IMR-90 (cell line): ENCODE results near the gene MYCBP2. TPM values are rescaled to one million over a fixed set of nuclear protein-coding genes. Genes with fewer than 3 reads are reported as not detected.

Experiments
- ATAC-seq: fragments of 200-7000 bp; cut with Tn5 transposase; 2 replicates; pipeline ENCODE4 v1.9.1; 2020; ENCODE audit warnings: low read depth, mild to moderate bottlenecking, moderate library complexity
- BruUV-seq: library from RNA; stranded (reverse); fragments of 400-500 nt; replicated peaks from 2 replicates; lab custom pipeline; 2021; lab: Mats Ljungman, UMichigan
- CTCF ChIA-PET: fragments of 300-600 bp; formaldehyde crosslinking; extraction: SDS; loops from one replicate; lab custom pipeline; 2021; ENCODE audit warnings: antibody characterized with exemption; lab: Yijun Ruan, JAX
- POLR2A ChIA-PET: fragments of 300-600 bp; sonication (Branson Sonifier 250); formaldehyde crosslinking; loops from one replicate; lab custom pipeline; 2022; ENCODE audit warnings: antibody characterized with exemption; ENCODE audit not compliant: unreplicated experiment; lab: Charles Lee
- DNase-seq: peaks from one replicate; pipeline ENCODE4 v3.0.0; 2013
- H2AFZ ChIP-seq: replicated peaks from 2 replicates; pipeline ENCODE3; 2013; ENCODE audit warnings: low read length, mild to moderate bottlenecking; ENCODE audit not compliant: poor library complexity
- H2AK5ac ChIP-seq: 2 replicates; pipeline ENCODE4 v1.6.1; 2013; ENCODE audit warnings: low read depth, low read length, inconsistent platforms
- H2AK9ac ChIP-seq: replicated peaks from 2 replicates; pipeline ENCODE3; 2013; ENCODE audit warnings: mild to moderate bottlenecking, low read depth, low read length, moderate library complexity; ENCODE audit not compliant: poor library complexity
- H2BK120ac ChIP-seq: 2 replicates; pipeline ENCODE4 v1.6.1; 2013; ENCODE audit warnings: low read depth, low read length, inconsistent platforms
- H2BK15ac ChIP-seq: 3 replicates; pipeline ENCODE4 v1.6.1; 2013; ENCODE audit warnings: low read depth, low read length, inconsistent platforms
- H2BK20ac ChIP-seq: 2 replicates; pipeline ENCODE4 v1.6.1; 2013; ENCODE audit warnings: low read depth, mild to moderate bottlenecking, inconsistent platforms, low read length, moderate library complexity
- H2BK5ac ChIP-seq: 2 replicates; pipeline ENCODE4 v1.6.1; 2013; ENCODE audit warnings: mild to moderate bottlenecking, low read depth, low read length, inconsistent platforms; ENCODE audit not compliant: poor library complexity, severe bottlenecking
- H3K14ac ChIP-seq: replicated peaks from 2 replicates; pipeline ENCODE4 v1.6.1; 2013; ENCODE audit warnings: low read depth, low read length, inconsistent platforms
- H3K18ac ChIP-seq: 2 replicates; pipeline ENCODE4 v1.6.1; 2013; ENCODE audit warnings: low read depth, low read length, control low read depth
- H3K23ac ChIP-seq: 2 replicates; pipeline ENCODE4 v1.6.1; 2013; ENCODE audit warnings: low read depth, low read length, inconsistent platforms
- H3K27ac ChIP-seq: 2 replicates; pipeline ENCODE4 v1.5.1; 2013; ENCODE audit warnings: mild to moderate bottlenecking, control low read depth, low read length; ENCODE audit not compliant: insufficient read depth
- H3K27me3 ChIP-seq: 2 replicates; pipeline ENCODE4 v1.6.1; 2013; ENCODE audit warnings: low read length; ENCODE audit not compliant: control insufficient read depth, insufficient read depth
- H3K36me3 ChIP-seq: 2 replicates; pipeline ENCODE4 v1.6.1; 2013; ENCODE audit warnings: low read length, mixed read lengths; ENCODE audit not compliant: control insufficient read depth, insufficient read depth
- H3K4ac ChIP-seq: 2 replicates; pipeline ENCODE4 v1.6.1; 2013; ENCODE audit warnings: low read depth, low read length, inconsistent platforms
- H3K4me1 ChIP-seq: 2 replicates; pipeline ENCODE4 v1.6.1; 2013; ENCODE audit warnings: low read length, mixed read lengths; ENCODE audit not compliant: control insufficient read depth, insufficient read depth
- H3K4me2 ChIP-seq: 2 replicates; pipeline ENCODE4 v1.6.1; 2013; ENCODE audit warnings: low read depth, mild to moderate bottlenecking, control low read depth, low read length, moderate library complexity
- H3K4me3 ChIP-seq: 2 replicates; pipeline ENCODE4 v1.5.1; 2013; ENCODE audit warnings: low read depth, mild to moderate bottlenecking, control low read depth, low read length, moderate library complexity; ENCODE audit not compliant: insufficient read depth
- H3K56ac ChIP-seq: 2 replicates; pipeline ENCODE4 v1.6.1; 2013; ENCODE audit warnings: low read length, inconsistent platforms; ENCODE audit not compliant: insufficient read depth; ENCODE audit errors: extremely low read depth
- H3K79me1 ChIP-seq, 2 experiments: 2 replicates each; pipeline ENCODE4 v1.6.1; 2013; ENCODE audit warnings: low read length in 2 of 2, inconsistent platforms in 1 of 2, low read depth in 1 of 2
- H3K9ac ChIP-seq: 2 replicates; pipeline ENCODE4 v1.6.1; 2013; ENCODE audit warnings: low read depth, low read length, control low read depth
- H3K9me1 ChIP-seq: 2 replicates; pipeline ENCODE4 v1.6.1; 2013; ENCODE audit warnings: low read length, inconsistent platforms; ENCODE audit not compliant: insufficient read depth
- H3K9me3 ChIP-seq: 2 replicates; pipeline ENCODE4 v1.6.1; 2013; ENCODE audit warnings: low read length; ENCODE audit not compliant: control insufficient read depth, insufficient read depth
- H4K20me1 ChIP-seq: 2 replicates; pipeline ENCODE4 v1.6.1; 2013; ENCODE audit warnings: low read length, inconsistent platforms; ENCODE audit not compliant: insufficient read depth
- H4K5ac ChIP-seq: 2 replicates; pipeline ENCODE4 v1.6.1; 2013; ENCODE audit warnings: mild to moderate bottlenecking, low read depth, low read length, control low read depth
- H4K8ac ChIP-seq, 2 experiments: 2 replicates each; pipeline ENCODE4 v1.6.1; 2013; ENCODE audit warnings: low read depth in 2 of 2, low read length in 2 of 2, control low read depth in 1 of 2, inconsistent platforms in 1 of 2
- H4K91ac ChIP-seq: 2 replicates; pipeline ENCODE4 v1.6.1; 2013; ENCODE audit warnings: low read depth, low read length, inconsistent platforms; ENCODE audit not compliant: insufficient read depth
- BHLHE40 ChIP-seq: fragments of 150-350 bp; IDR thresholded peaks from 2 replicates; pipeline ENCODE4 v1.6.1; 2016; ENCODE audit warnings: mild to moderate bottlenecking, low read depth, low read length
- CEBPB ChIP-seq: IDR thresholded peaks from 2 replicates; pipeline ENCODE4 v1.6.1; 2012; ENCODE audit warnings: low read depth, low read length, improper control_type of control experiment
- CHD1 ChIP-seq: IDR thresholded peaks from 2 replicates; pipeline ENCODE4 v1.6.1; 2012; ENCODE audit warnings: low read depth, low read length, improper control_type of control experiment
- CTCF ChIP-seq: conservative IDR thresholded peaks from 2 replicates; pipeline ENCODE4 v1.5.1; 2012; ENCODE audit warnings: mild to moderate bottlenecking, low read depth, low read length, improper control_type of control experiment
- FOS ChIP-seq: fragments of 150-350 bp; IDR thresholded peaks from 2 replicates; pipeline ENCODE4 v1.6.1; 2016; ENCODE audit warnings: low read depth, low read length
- MAFK ChIP-seq: IDR thresholded peaks from 2 replicates; pipeline ENCODE4 v1.6.1; 2012; ENCODE audit warnings: low read depth, low read length, improper control_type of control experiment
- MAZ ChIP-seq: IDR thresholded peaks from 2 replicates; pipeline ENCODE4 v1.6.1; 2012; ENCODE audit warnings: low read depth, mild to moderate bottlenecking, low read length, improper control_type of control experiment, moderate library complexity, borderline replicate concordance
- NFE2L2 ChIP-seq: fragments of 150-350 bp; IDR thresholded peaks from 2 replicates; pipeline ENCODE4 v1.6.1; 2016; ENCODE audit warnings: low read depth, mild to moderate bottlenecking, low read length
- POLR2A ChIP-seq: IDR thresholded peaks from 2 replicates; pipeline ENCODE4 v1.6.1; 2012; ENCODE audit warnings: mild to moderate bottlenecking, low read depth, low read length
- RAD21 ChIP-seq: IDR thresholded peaks from 2 replicates; pipeline ENCODE4 v1.6.1; 2012; ENCODE audit warnings: low read length, improper control_type of control experiment
- SMC3 ChIP-seq: fragments of 150-350 bp; IDR thresholded peaks from 2 replicates; pipeline ENCODE4 v1.6.1; 2016; ENCODE audit warnings: low read depth, mild to moderate bottlenecking, antibody characterized with exemption, low read length, moderate library complexity
- WGBS, 2 experiments: methylation state at CpG; one replicate each; pipeline versions ENCODE4 v1.1.5 to v1.1.7; 2013; ENCODE audit warnings: missing lambda C conversion rate in 2 of 2; ENCODE audit not compliant: insufficient read length in 1 of 2; ENCODE audit errors: extremely low coverage in 2 of 2; 5-methylcytosine and 5-hydroxymethylcytosine counted together
- dilution Hi-C: fragments of 300-500 bp; cut with HindIII; formaldehyde crosslinking; loops from one replicate; pipeline ENCODE4 v1.14.3; 2018; ENCODE audit warnings: low sequenced_read_pairs; ENCODE audit not compliant: unreplicated experiment
- in situ Hi-C: fragments of 300-500 bp; cut with MboI; formaldehyde crosslinking; loops from 3 replicates; pipeline ENCODE4 v1.14.3; 2019; ENCODE audit warnings: low sequenced_read_pairs, inconsistent platforms, mixed read lengths
- intact Hi-C: fragments of 100-400 bp; cut with micrococcal nuclease; formaldehyde crosslinking; loops from 2 replicates; pipeline ENCODE4 v1.10.0; 2022
- polyA plus RNA-seq, 3 experiments: library from polyadenylated mRNA; depleted of rRNA; stranded (reverse); fragments of >200 nt; gene quantifications; 2 replicates each; pipeline ENCODE4 v1.2.3, GENCODE V29; 2012; ENCODE audit warnings: low replicate concordance in 1 of 3
- total RNA-seq: library from RNA; depleted of rRNA; stranded (reverse); fragments of >200 nt; gene quantifications from 2 replicates; pipeline ENCODE4 v1.2.3, GENCODE V29; 2012
- TF ChIP-seq, protein P1 (sequence below): fragments of 150-350 bp; IDR thresholded peaks from 2 replicates; pipeline ENCODE4 v1.6.1; 2016; ENCODE audit warnings: low read depth, mild to moderate bottlenecking, low read length, moderate library complexity, borderline replicate concordance
- TF ChIP-seq, protein P2 (sequence below): fragments of 150-350 bp; IDR thresholded peaks from 2 replicates; pipeline ENCODE4 v1.6.1; 2017; ENCODE audit warnings: mild to moderate bottlenecking, antibody characterized with exemption, low read length, low read depth

MYCBP2 gene
- total and polyA plus RNA-seq, 2 of the 4 experiments (the other 2 are of a cell fraction): 20.1 to 43.2 TPM

DNA sequence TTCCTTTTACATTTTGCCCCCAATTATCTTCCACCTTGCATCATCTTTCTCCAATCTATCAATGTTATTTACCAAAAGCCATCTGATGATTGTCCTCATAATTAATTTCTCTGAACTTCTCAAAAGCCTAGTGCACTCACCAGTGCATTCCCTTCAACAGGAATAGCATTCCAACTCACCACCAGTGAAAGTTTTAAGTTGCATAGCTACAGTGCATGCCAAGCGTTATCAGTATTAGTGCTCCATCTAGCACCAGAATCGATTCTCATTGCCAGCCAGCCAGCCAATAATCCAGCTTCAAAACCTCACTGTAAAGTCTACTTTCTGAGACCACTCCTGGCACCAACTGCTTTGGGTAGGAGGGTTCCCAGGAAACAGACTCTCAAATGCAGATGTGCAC is 7.4 kb downstream of the MYCBP2 start:
- Histone ChIP-seq H3K9ac (no peak overlapping the region), H3K4me3 (no peak overlapping the region), H4K5ac (no peak overlapping the region), H3K4me2 (no peak overlapping the region), H4K8ac (no peak overlapping the region), H3K14ac (no peak overlapping the region), H2AFZ (no peak overlapping the region), H3K9me1 (peaks cover 14% of the 10 kb centered on the region), H3K18ac (no peak overlapping the region), H3K79me1 (peaks cover 22 to 83% of the 10 kb centered on the region in 2 experiments), H3K23ac (no peak overlapping the region), H2BK20ac (no peak overlapping the region), H3K4ac (no peak overlapping the region; the same call in 1 of the 2 replicates), H3K4me1 (peaks cover 9% of the 10 kb centered on the region), H2BK5ac (no peak overlapping the region), H3K27ac (no peak overlapping the region), H3K56ac (no peak overlapping the region), H2AK9ac (no peak overlapping the region), H4K91ac (no peak overlapping the region), H2BK15ac (no peak overlapping the region), H2BK120ac (no peak overlapping the region), H4K20me1 (peaks cover 66% of the 10 kb centered on the region), H3K9me3 (no peaks in the 10 kb centered on the region), H2AK5ac (no peak overlapping the region), H3K27me3 (no peaks in the 10 kb centered on the region), H3K36me3 (peaks cover 5% of the 10 kb centered on the region; the same call in 1 of the 2 replicates)
- no TSS peak for BruUV-seq
- no peak for DNase-seq
- intact Hi-C loops: no loop called here
- dilution Hi-C loops: no loop called here
- TF ChIP-seq CHD1 (no peak), MAZ (no peak), CTCF (no peak), POLR2A (no peak), RAD21 (no peak), FOS (no peak), BHLHE40 (no peak), CEBPB (no peak), NFE2L2 (no peak), MAFK (no peak), SMC3 (no peak)
- TF ChIP-seq, protein P1, sequence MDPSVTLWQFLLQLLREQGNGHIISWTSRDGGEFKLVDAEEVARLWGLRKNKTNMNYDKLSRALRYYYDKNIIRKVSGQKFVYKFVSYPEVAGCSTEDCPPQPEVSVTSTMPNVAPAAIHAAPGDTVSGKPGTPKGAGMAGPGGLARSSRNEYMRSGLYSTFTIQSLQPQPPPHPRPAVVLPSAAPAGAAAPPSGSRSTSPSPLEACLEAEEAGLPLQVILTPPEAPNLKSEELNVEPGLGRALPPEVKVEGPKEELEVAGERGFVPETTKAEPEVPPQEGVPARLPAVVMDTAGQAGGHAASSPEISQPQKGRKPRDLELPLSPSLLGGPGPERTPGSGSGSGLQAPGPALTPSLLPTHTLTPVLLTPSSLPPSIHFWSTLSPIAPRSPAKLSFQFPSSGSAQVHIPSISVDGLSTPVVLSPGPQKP: no peak
- TF ChIP-seq, protein P2, sequence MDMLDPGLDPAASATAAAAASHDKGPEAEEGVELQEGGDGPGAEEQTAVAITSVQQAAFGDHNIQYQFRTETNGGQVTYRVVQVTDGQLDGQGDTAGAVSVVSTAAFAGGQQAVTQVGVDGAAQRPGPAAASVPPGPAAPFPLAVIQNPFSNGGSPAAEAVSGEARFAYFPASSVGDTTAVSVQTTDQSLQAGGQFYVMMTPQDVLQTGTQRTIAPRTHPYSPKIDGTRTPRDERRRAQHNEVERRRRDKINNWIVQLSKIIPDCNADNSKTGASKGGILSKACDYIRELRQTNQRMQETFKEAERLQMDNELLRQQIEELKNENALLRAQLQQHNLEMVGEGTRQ: no peak
- WGBS, 2 experiments: no CpG with 5 or more reads among the region's 2 CpGs
- ChIA-PET POLR2A (no interaction called here), CTCF (no interaction called here)
- in situ Hi-C loops: no loop called here
- peak; percentile 53; the same call in 1 of the 2 replicates for ATAC-seq
